ENCODE data around the gene CRACR2A.

Gene CRACR2A

GRCh38 chr12:3684449-3685051, 68.4 kb downstream of the CRACR2A start:
- DNase-seq (ENCODE audit: low read depth in 2 of 2), result no peak

DNA sequence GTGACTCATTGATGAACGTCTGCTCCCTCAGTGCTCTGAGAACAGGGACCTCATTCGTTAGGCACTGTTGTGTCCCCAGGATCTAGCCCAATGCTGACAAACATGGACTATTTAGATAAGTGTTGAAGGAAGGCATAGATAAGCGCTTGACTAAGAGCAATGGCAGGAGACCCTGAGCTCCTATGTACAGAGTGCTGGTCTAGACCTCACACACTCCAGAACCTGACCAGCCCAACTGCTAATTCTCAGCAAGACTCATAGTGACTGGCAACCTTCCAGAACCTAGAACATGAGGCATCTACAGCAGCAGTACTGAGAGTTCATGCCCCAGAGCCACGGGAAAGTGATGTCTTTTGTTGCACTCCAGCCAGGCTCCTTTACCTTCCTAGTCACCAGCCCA, 69.2 kb downstream of the CRACR2A start:
- no peak for DNase-seq (ENCODE audit: low read depth in 2 of 2)

DNA sequence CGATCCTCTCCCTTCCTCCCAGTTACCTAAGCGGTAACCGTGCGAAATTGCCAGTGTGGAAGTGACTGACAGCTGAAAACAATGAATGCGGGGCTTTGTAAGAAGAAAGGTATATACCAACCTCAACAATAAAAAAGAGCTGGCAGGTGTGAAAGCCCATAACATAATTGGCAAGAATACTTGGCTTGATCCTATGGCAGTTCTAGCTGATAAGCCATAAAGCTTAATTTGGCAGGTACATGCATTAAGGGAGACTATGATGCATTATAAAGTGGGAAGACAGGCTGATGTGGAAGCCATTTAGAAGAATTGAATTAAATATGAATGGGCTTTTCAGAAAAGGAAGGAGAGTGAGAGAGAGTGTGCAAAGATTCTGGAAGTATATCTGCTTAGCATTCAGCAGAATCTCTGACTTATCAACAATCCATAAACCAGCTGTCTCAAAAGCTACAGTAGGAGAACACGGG, 71.3 kb downstream of the CRACR2A start:
- no peak for DNase-seq (ENCODE audit: low read depth in 2 of 2)

- DNase-seq (ENCODE audit: low read depth in 2 of 2), result no peak
These were observed 71.9 kb downstream of the CRACR2A start for GRCh38 chr12:3680919-3681594.

- DNase-seq (ENCODE audit: low read depth in 2 of 2), result no peak
These were observed 73.1 kb downstream of the CRACR2A start for GRCh38 chr12:3679831-3680230.

GRCh38 chr12:3677609-3678008, 75.3 kb downstream of the CRACR2A start:
- DNase-seq (ENCODE audit: low read depth in 2 of 2), result no peak

GRCh38 chr12:3673981-3674708, 78.8 kb downstream of the CRACR2A start:
- DNase-seq (ENCODE audit: low read depth in 2 of 2), result no peak

DNA sequence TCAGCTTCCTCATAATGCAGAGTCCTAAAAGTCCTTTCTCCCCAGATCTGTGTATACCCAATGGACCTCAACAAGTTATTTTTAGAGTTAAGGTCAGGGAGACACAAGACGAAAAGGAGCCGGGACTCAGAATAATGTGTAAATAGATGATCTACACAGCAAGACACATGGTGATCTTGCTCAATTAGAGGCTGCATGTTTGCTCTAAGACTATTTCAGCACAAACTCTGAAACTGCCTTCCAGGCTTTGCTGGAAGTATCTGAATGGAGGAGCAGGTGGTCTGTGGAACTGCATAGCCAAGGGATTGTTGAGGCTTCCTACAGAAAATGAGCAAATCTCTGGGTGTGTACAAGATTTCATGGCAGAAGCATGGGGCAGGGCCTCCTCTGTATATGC, 80.8 kb downstream of the CRACR2A start:
- no peak for DNase-seq (ENCODE audit: low read depth in 2 of 2)

DNA sequence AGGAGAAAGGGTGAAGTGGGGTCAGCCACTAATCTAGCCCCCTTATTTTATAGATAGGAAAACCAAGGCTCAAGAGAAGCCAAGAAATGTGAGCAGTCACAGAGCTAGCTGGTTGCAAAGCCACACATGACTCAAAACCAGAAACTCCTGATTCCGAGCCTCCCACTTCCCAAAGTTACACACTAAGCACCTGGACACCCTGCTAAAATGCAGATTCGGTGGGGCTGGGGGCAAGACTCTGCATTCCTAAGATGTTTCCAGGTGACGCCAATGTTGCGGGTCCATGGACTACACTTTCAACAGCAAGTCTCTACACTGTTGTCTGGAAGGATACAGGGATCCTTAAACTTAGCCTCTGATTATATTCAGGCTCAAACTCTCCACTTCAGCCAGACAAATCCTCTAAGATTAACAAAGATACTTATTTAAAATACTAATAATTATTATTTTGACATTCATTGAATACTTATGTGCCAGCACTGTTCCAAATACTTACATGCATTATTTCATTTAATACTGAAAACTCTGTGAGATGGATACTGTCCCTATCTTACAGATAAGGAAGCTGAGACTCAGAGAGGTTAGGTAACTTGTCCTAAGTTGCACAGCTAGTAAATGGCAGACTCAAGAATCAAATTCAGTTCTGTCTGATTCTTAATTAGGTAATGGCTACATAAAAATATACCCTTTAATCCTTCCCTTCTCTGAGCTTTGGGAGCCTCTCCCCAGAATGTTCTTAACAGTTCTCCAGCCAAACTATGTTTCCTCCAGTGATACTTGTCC, 81.4 kb downstream of the CRACR2A start:
- no peak for DNase-seq (ENCODE audit: low read depth in 2 of 2)

DNA sequence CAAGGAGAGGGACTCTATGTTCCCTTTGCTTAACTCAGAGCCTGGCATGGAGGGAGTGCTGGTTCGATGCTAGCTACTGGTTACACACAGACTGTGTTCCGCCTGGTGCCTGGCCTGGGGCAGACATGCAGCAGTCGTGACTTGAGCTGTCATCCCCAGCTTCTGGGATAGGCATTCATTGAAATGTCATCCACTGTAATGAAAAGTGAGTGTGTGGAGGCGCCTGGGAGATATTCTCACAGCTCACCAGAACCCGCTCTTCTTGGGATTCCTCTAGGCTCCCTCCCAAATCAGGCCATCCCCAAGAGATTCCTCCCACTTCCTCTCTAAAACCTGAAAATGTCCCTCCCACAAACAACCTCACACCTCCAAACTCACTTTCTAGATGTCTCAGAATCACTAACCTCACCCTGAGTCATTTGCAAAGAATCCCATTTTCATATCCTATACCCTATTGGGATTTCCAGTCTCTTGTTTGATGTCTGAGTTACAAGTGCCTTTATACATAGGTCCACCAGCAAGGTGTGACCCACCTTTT, 82.8 kb downstream of the CRACR2A start:
- no peak for DNase-seq (ENCODE audit: low read depth in 2 of 2)

- no peak for DNase-seq (ENCODE audit: low read depth in 2 of 2)
These were observed 83.3 kb downstream of the CRACR2A start for GRCh38 chr12:3669594-3669993.

- DNase-seq (ENCODE audit: low read depth in 2 of 2), result no peak
These were observed 84.3 kb downstream of the CRACR2A start for GRCh38 chr12:3668479-3669165.

- DNase-seq (ENCODE audit: low read depth in 2 of 2), result no peak
These were observed 85.4 kb downstream of the CRACR2A start for GRCh38 chr12:3667485-3667884.

GRCh38 chr12:3666441-3666840, 86.5 kb downstream of the CRACR2A start:
- DNase-seq (ENCODE audit: low read depth in 2 of 2), result no peak

GRCh38 chr12:3662521-3662921, 90.4 kb downstream of the CRACR2A start:
- DNase-seq (ENCODE audit: low read depth in 2 of 2), result no peak

DNA sequence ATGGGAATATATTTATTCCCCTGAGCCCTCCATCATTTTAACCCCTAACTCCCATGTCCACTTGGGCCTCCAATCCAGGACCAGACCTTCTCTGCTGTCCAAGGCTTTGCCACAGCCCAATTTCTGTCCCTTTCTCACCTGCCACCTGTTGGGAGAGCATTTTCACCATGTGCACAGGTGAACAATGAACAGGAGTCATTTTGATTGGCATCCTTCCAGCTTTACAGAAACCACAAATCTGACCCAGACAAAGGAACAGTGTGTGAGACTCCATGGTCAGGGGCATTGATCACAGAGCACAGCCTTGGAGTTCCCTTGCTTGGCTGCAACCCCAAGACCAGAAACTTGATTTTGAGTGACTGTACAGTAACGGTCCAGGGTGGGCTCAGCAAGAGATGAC, 91.9 kb downstream of the CRACR2A start:
- DNase-seq (ENCODE audit: low read depth in 2 of 2), result no peak

- DNase-seq (ENCODE audit: low read depth in 2 of 2), result no peak
These were observed 94.4 kb downstream of the CRACR2A start for GRCh38 chr12:3658327-3659163.

- no peak for DNase-seq (ENCODE audit: low read depth in 2 of 2)
These were observed 95.8 kb downstream of the CRACR2A start for GRCh38 chr12:3656946-3657622.

- DNase-seq (ENCODE audit: low read depth in 2 of 2), result no peak
These were observed 97.5 kb downstream of the CRACR2A start for GRCh38 chr12:3655328-3655900.
